NCI-H526 treated with DMSO at 0.1 percent for 48 hours (cell line): ENCODE data around the gene TFCP2L1.

Experiments
- DNase-seq: peaks from one replicate; lab custom pipeline; 2025; lab: John Stamatoyannopoulos, UW

Gene TFCP2L1

DNA sequence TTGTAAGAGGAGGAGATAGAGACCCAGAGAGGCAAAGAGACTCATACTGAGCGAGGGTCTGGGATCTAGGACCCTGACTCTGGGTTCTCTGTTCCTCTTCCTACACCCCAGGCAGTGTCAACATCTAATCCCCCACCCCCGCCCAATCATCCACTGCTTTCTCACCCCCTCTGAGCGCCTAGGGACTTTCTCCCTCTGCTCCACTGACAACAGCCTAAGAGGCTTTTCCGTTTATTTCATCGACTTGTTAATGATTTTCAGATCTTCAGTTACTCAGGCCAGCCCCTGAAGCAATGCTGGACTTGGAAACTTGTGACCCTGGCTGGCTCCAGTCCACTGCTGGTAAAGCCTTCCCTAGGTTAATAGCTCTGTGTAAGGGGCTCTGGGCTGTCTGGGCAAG is 65.1 kb downstream of the TFCP2L1 start:
- no peak for DNase-seq

DNA sequence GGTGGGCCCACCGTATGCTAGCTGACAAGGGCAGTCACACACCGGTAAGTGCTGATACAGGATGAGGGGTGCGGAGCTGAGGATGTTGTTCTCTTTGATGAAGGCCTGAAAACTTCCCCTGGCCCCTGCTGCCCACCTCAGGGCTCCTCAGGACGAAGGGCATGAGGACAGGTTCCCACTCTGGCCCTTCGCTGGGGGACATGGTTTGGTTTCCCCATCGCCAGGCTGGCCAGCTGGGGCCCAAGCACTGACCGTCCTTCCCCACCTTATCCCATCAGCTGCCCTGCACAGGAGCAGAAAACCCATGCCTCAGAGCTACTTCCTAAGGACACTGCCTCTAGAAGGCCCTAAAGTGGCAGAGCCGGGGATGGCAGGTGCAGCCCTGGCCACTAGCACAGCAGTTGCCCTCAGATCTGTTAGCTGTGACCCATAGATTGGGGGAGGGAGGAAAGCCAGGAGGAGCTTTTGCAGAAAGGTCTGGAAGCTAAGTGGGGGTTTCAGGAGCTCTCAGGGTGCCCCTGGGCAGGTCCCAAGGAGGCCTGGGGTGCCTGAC is 66.5 kb downstream of the TFCP2L1 start:
- no peak for DNase-seq

DNA sequence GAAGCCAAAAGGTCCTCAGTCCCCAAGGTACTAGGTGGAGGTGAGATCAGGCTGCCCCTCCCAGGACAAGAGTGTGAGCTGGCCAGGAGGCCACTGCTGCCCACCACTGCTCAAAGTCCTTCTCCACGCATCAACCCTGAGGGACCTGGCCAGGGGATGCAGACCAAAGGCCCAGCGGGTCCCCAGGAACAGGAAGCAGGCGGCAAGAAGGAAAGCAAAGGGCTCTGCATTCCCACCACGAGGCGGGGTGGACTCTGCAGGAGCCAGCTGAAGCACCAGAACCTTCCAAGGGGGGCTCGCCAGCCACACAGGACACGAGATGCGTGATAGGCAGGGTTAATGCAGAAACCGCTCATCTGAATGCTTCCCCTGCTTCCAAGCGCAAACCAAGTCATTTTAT is 67.4 kb downstream of the TFCP2L1 start:
- DNase-seq: no peak

DNA sequence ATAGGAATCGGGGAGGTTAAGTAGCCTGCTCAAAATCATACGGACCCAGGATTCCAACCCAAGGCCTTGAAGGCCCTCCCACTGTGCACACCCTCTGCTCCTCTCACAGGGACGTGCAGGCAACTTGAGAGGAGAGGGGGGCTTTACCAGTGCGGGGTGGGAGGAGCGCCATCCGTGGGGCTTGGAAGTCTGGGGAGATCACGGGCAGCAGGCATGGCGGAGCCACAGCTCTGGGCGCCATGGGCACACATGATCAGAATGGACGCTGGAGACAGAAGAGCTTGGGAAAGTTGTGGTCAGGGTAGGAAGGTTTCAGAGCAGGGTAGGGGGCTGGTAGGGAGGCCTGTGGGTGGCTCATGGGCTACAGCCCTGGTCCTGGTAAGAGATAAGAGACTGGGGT is 70.7 kb downstream of the TFCP2L1 start:
- no peak for DNase-seq

DNA sequence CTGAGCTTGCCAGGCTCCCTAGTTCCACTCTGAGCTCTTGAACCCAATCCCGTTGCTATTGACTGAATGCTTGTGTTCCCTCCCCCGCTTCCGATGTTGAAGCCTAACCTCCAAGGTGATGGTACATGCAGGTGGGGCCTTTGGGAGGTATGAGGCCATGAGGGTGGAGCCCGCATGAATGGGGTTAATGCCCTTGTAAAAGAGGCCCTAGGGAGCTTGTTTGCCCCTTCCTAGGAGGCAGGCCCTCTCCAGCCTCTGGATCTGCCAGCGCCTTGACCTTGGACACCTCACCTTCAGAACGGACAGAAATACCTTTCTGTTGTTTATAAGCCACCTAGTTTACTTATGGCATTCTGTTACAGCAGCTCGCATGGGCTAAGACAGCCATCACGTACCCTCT is 71.6 kb downstream of the TFCP2L1 start:
- no peak for DNase-seq

DNA sequence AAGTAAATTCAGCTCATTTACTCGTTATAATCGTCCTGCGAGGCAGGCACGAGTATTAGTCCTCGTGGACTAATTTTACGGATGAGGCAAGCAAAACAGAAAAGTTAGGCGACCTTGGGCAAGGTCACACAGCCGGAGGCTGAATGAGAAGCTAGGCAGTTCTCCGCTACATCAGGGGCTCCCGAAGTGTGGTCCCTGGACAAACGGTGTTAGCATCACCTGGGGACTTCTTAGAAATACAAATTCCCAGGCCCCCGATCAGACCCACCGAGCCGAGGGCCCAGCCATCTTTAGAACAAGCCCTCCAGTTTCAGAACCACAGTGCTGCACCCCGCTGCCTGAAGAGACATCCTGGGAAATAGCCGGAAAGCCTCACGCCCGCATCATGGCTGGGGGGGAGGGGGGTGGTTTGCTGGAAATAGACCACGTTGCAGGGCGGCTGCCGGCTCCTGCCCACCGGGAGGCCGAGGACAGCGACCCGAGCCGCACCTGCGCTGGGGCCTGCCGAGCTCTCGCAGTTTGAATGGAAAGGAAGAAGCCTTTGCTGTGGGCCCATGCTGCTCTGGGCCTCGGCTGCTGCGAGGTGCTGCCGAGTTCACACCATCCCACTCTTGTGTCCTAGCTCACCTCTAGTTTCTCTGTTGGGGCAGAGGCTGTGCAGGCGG is 72.2 kb downstream of the TFCP2L1 start:
- DNase-seq: no peak

DNA sequence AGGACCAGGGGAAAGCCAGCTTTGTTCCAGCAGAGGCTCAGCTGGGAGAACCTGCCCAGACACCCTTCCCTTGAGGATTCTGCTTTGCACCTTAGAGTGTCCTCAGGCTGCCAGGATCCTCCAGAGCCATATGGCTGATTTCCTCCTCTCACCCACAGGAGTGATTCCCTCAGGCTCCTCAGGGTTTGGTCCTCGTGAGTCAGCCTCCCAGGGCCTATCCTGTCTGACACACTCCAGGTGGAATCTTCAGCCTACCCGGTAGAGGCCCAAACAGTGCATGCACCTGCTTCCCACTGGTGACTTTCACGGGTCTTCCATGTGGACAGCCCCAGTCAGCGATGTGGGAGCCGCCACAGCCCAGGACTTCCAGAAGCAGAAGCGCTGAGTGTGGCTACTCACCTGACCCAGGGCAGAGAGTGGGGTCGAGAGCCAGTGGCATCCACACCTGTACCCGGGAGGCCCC is 73.3 kb downstream of the TFCP2L1 start:
- no peak for DNase-seq

DNA sequence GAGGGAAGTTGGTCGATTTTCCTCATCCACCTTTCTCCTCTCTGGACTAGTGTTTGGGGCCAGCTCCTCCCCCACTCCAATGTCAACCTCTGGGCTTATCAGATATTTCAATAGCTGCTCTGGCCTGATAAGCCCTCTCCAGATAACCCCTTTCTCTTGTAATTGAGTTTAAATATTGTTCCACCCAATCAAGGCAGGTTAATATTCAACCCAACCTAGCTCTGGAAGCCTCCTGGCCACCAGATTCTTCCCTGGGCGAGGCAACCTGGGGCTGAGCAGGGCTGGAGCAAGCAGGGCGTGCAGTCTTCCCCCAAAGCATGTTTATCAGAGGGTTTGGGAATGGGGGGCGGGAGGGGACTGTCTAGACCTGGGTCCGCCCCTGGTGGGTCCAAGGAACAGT is 73.8 kb downstream of the TFCP2L1 start:
- DNase-seq: no peak

DNA sequence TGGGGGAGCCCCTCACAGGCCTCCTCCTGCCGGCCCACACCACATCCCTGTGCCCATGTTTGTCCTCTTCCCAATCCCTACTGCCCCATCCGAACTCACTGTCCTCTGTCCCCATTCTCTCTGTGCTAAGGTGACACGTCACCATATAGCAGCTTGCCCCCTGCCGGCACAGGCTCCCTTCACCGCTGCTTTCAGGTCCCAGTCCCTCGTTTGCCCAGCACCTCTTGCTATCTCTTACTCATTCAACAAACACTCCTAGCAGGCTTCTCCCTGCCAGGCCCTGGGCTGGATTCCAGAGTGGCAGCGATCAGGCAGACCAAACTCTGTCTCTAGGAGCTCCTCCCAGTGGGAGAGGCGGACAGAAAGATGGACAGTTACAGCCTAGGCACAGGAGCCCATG is 74.3 kb downstream of the TFCP2L1 start:
- DNase-seq: no peak

DNA sequence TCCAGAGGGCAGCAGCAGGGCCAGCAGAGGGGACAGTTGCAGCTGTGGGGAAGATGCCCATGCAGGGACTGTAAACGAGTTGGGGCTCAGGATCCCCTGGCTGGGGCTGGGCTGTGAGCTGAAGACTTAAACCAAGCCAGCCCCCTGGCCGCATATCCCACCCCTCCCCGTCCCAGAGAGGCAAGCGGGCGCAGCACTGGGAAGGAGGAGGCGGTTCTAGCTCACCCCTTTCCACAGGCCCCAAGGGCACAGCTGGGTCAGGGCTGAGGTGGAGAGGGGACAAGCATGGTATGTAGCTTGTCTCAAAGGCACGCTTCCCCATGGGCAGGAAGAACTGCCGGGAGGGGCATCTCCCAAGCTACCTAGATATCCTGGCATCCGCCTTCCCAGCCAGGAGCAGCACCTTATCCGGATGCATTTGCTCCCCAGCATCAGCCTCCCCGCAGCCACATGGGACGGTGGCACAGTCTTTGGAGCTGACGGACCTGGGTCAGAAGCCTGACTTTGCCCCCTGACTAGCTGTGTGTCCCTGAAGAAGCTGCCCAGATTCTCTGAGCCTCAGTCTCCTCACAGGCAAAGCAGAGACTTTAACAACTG is 75.9 kb downstream of the TFCP2L1 start:
- no peak for DNase-seq

DNA sequence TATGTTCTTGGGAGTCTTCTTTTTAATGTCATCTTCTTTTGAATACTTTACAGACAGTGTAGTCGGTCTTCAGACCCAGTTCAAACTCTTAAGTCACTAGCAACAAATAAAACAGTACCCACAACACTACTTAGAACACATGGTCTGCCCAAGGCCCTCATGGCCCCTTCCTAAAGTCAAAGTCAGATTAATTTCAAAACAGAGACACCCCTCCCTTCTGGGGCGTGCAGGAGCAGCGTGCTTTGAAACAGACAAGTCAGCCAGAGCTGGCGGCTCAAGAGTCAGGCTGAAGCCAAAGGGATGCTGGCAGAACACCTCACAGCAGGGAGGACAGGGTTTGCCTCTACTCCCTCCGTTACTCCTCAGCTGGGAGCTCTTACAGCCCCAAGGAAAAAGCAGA is 77.5 kb downstream of the TFCP2L1 start:
- DNase-seq: no peak

DNA sequence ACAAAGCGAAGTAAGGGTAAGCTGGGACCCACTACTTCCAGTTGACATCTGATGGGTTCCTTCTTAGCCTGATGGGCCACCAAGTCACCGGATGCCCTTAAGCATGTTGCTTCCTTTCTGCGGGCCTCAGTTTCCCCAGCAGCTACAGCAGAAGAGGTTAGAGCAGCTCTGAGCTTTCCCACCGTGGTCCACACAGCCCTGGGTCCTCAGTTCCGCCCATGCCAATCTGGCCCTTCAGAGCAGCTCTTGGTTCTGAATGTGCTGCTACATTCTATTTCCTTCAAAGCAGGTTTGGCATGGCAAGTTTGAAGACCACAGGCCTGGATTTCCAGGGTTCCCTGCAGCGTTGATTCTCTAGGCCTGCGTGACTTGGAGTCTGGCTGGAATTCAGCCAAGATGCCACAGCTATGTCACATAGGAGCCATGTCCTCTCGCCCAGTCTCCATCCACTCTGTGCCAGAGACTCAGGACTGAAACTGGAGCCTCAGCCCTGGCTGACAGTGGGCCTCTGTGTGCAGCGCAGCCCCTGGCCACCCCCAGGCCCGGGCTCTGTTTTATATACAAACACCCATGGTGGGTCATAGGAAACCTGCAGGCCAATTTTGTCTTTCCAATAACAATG is 79.6 kb downstream of the TFCP2L1 start:
- DNase-seq: no peak

DNA sequence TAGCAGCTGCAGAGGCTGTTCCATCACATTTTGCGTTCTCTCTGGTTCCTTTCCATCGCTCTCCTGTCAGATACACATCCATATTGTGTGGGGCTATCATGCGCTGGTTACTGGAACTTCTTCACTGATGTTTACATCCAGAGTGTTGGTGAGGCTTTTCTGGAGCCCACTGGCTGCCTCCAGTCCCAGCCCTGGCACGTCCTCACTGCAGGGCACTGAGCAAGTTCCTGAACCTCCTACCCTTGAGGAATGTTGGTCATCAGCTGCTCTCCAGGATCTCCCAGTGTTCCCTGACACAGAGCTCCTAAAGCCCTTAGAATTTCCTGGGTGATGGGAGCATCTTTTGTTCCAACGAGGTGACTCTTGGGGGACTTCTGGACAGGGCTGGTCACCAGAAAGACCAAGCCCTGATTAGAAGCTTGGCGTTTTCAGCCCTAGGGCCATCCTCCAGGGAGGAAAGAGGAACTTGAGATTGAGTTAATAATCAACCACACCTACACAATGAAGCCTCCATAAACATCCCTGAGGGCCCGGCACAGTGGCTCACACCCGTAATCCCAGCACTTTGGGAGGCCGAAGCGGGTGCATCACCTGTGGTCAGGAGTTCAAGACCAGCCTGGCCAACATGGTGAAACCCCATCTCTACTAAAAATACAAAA is 81.3 kb downstream of the TFCP2L1 start:
- DNase-seq: no peak

DNA sequence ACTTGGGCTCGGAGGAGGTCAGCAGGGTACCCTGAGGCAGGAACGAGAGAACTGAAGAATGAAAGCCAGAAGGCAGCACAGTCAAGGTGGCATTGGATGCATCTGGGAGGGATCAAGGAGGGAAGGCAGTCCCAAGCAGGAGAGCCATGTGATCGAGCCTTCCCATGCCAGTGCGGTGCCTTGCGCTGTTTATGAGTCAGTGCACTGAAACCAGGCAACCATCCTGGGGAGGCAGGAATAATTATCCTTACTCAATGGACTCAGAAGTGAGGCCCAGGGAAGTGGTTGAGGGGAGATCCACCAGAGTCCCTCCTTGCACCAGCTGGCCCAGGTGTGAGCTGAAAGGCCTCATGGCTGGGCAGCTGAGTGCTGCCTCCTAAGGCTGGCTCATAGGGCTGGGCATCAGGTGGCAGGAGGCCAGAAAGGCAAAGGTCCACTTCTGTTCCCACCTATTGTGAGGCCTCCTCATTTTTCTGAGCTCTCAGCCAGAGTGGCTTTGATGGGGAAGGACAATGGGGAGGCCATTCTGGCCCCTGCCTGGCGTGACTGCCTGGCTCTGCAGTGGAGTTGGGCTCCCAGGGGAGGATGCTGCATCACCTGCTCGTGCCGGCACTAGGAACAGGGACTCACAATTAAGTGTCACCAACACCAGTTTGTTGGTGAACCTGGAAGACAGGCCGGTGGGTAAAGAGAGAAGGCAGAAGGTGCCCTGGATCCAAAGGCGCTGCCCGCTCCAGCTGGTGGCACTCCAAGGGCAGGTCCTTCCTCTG is 82.3 kb downstream of the TFCP2L1 start:
- DNase-seq: no peak

DNA sequence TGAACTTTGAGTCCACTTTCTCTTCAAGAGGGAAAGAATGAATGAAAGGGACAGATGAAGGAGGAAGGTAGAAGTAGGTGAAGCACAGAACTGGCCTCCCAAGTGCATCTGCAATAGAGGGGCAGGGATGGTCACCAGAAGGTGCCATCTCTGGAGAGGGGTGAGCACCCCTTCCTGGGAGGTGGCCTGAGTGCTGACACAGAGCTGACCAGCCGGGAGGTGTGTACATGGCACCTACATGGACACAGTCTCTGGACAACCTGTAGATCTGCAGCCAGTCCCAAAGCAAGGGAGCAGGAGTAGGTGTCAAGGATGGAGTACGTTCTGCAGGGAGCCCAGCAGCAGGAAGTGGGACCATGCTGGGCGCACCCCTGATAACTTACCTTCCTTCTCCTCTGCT is 83.2 kb downstream of the TFCP2L1 start:
- DNase-seq: no peak

DNA sequence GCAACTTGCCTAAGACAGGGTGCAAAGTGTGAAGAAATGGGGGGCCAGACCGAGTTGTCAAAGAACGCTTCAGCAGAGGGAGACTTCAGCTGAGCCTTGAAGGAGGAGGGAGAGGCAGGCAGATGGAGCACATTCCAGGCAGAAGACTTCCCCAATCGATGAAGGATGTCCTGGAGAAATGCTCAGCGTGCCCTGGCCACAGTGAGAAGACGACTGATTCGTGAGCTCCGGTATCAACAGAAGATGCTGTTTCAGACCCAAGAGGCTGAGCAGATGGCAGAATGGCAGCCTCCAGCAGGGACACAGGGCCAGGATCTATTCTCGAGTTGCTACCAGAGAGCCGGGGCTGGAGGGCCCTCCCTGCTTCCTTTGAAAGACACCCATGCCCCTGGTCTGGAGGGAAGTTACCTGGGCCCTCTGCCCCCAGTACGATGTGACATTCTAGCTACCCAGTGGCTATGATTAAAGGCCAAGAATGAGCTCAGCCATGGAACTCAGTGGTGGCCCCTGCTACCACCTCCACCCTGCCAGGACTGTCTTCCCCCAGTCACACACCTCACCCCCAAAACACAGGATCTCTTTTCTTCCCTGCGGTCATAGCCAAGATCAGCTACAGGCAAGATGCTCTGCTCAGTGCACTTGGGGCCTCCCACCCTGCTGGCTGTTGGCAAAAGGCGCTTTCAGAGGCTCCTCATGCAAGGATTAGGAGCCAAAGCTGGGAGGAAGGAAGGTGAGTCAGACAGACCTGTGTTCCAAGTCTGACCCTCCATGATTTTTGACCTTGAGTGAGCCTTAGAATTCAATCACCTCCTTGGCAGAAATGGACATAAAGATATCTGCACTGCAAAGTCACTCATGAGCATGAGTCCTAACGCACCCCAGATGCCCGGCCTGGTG is 84.3 kb downstream of the TFCP2L1 start:
- DNase-seq: no peak

DNA sequence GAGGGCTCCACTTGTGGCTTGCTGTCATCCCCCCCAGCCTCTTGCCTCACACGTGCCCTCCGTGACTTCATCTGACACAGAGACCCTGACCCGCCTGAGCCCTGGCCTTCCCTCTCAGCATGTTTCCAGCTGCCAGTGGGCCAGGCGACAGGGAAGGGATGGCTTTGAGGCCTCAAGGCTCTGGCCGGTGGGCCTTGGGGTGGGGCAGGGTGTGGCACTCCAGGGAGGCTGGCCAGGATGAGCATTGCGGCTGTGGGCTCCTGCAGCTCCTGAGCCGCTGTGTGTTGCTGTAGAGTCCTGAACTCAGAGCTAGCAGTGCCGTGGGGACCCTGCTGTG is 85.0 kb downstream of the TFCP2L1 start:
- no peak for DNase-seq

DNA sequence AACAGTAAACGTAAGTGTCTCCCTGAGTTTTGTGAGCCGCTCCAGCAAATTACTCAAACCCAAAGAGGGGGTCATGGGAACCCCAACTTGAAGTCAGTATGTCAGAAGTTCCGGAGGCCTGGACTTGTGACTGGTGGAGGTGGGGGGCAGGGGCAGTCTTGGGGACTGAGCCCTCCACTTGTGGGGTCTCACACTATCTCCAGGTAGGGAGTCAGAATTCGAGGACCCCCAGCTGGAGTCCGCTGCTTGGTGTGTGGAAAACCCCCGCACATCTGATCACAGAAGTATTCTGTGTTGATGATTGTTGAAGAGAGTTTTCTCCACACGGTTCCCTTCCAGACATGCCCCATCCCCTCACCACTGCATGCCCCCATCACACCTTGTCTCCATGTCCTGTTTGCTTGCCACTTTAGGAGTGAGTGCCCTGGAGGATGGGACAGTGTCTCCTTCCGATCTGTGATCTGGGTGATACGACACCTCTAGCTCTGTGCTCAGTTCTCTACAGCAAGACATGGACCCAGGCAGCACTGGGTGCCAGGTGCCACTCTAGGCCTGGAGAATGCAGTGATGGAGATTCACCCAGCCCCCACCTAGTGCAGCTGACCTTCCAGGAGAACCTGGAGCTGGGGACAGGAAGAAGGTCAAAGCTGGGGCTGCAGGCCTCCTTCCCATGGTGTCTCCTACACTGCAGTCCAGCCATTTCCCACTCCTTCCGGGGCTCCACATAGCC is 85.6 kb downstream of the TFCP2L1 start:
- DNase-seq: no peak

DNA sequence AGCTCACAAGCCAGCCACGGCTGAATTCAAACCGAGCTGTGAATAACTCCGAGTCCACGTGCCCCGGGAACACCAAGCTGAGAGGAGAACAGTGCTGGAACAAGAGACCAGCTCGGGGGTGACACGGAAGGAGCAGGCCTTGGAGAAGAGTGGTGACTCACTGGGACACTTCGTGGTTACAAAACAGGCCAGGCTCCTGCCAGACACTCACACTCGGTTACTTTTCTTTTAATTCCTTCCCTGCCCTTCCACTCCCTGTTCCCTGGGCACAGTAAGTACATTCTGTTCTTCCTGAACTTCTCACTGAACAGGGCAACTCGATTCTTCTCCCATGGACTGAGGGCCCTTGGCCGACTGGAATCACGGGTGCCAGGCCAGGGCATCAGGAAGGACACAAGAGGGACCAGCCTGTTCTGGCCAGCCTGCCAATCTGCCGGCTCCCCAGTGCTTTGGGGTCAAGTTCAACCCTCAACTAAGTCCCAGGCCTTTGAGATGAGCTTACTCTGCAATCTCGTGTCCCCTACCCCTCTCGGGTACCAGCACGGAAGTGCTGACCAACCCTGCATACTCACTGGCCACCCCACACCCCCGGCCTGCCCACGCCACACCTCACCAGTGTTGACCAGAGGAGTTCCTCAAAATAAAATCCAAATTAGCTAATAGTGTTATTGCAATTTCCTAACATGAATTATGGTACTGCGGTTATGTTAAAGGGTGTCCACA is 87.5 kb downstream of the TFCP2L1 start:
- no peak for DNase-seq

DNA sequence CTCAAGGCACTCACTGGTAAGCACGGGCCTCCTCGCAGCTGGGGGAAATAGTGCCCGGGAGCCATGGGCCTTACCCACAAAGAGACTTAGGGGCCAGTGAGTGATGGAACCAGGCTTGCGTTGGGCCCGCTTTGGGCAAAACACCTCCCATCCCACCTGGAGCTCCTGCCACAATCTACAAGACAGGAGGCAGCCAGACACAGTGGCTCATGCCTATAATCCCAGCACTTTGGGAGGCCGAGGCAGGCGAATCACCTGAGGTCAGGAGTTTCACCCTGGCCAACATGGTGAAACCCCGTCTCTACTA is 88.2 kb downstream of the TFCP2L1 start:
- no peak for DNase-seq
